Progenitor cell of endocrine pancreas (in vitro differentiated cells): ENCODE results near the gene RFX3. TPM values are rescaled to one million over a fixed set of nuclear protein-coding genes. Genes with fewer than 3 reads are reported as not detected.

Experiments
- DNase-seq: peaks from one replicate; pipeline ENCODE4 v3.0.0; 2021; ENCODE audit warnings: low spot score; ENCODE audit not compliant: unreplicated experiment
- H3K27ac Mint-ChIP-seq: 2 replicates; pipeline ENCODE4 v1.8.0; 2021; ENCODE audit warnings: mild to moderate bottlenecking, moderate library complexity, mixed read lengths
- H3K27me3 Mint-ChIP-seq: 2 replicates; pipeline ENCODE4 v1.8.0; 2021; ENCODE audit warnings: mixed read lengths
- H3K36me3 Mint-ChIP-seq: 2 replicates; pipeline ENCODE4 v1.8.0; 2022; ENCODE audit warnings: mixed read lengths; ENCODE audit not compliant: insufficient read depth
- H3K4me1 Mint-ChIP-seq: 2 replicates; pipeline ENCODE4 v1.8.0; 2021; ENCODE audit warnings: low read depth, mixed read lengths
- H3K4me3 Mint-ChIP-seq: 2 replicates; pipeline ENCODE4 v1.8.0; 2021; ENCODE audit warnings: low read depth, mild to moderate bottlenecking, moderate library complexity, mixed read lengths
- H3K9me3 Mint-ChIP-seq: 2 replicates; pipeline ENCODE4 v1.8.0; 2021; ENCODE audit warnings: low read depth, mixed read lengths
- total RNA-seq: library from RNA; stranded (reverse); gene quantifications from 2 replicates; pipeline ENCODE4 v1.2.1, GENCODE V29; 2021
- TF ChIP-seq, protein P1 (sequence below): fragments of 200-600 bp; sonication (generic); IDR thresholded peaks from one replicate; pipeline ENCODE4 v1.5.0; 2021; ENCODE audit warnings: antibody characterized with exemption, mild to moderate bottlenecking; ENCODE audit not compliant: unreplicated experiment

Gene RFX3
- total RNA-seq, 1 donor from 2014 or later: 53.9 TPM

DNA sequence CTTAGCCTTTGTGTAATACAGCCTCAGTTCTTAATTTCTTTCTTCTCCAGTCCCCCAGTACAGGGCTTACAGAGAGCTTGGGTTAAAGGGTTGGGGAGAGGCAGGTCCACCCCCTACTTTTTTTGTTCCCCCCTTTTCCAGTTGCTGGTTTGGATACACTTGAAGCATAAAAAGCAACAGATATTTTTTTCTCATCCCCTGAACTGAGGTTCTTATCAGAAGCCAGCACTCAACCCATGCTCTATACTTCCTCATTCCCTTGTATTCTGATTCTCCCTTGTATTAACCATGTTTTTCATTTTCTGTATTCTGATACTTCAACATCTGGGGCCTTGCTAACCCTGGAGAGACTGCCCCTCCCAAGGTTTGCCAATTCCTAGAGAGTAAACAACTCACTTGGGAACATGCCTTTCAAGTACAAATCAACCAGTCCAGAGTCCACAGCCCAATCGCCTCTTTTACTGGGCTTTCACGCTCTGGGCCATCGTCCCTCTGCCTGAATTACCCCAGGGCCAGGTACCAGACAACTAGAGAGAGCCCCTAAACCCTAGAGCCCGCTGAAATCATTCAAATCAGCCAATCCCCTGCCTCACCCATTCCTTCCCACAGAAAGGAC lies 348.5 kb downstream of the RFX3 start:
- Mint-ChIP-seq H3K9me3 (no peaks in the 10 kb centered on the region), H3K4me3 (no peak overlapping the region), H3K4me1 (peaks cover 10% of the 10 kb centered on the region), H3K36me3 (no peaks in the 10 kb centered on the region), H3K27ac (no peak overlapping the region), H3K27me3 (peaks cover 38% of the 10 kb centered on the region)
- TF ChIP-seq, protein P1, sequence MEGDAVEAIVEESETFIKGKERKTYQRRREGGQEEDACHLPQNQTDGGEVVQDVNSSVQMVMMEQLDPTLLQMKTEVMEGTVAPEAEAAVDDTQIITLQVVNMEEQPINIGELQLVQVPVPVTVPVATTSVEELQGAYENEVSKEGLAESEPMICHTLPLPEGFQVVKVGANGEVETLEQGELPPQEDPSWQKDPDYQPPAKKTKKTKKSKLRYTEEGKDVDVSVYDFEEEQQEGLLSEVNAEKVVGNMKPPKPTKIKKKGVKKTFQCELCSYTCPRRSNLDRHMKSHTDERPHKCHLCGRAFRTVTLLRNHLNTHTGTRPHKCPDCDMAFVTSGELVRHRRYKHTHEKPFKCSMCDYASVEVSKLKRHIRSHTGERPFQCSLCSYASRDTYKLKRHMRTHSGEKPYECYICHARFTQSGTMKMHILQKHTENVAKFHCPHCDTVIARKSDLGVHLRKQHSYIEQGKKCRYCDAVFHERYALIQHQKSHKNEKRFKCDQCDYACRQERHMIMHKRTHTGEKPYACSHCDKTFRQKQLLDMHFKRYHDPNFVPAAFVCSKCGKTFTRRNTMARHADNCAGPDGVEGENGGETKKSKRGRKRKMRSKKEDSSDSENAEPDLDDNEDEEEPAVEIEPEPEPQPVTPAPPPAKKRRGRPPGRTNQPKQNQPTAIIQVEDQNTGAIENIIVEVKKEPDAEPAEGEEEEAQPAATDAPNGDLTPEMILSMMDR: no peak
- DNase-seq: no peak

DNA sequence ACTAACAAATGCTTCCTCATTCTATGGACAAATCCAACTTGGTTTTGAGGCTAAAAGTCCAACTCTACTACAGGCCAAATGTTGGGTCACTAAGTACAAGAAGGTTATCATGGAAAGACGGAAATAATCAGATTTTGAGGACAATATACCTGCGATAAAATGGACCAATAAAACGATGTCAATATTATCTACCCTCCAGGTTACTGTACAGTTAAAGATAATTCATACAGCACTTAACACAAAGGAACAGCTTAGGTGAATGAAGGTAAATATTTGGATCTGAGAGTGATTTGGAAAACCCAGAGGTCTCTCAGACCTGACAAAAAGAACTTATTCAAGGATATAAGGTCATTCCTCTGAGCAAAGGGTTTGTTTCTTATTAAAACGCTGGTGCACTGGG lies 352.4 kb downstream of the RFX3 start:
- Mint-ChIP-seq H3K4me1 (peaks cover 9% of the 10 kb centered on the region), H3K27ac (no peak overlapping the region), H3K9me3 (no peaks in the 10 kb centered on the region), H3K27me3 (peaks cover 7% of the 10 kb centered on the region), H3K36me3 (no peaks in the 10 kb centered on the region), H3K4me3 (no peak overlapping the region)
- TF ChIP-seq, protein P1: no peak
- DNase-seq: no peak

DNA sequence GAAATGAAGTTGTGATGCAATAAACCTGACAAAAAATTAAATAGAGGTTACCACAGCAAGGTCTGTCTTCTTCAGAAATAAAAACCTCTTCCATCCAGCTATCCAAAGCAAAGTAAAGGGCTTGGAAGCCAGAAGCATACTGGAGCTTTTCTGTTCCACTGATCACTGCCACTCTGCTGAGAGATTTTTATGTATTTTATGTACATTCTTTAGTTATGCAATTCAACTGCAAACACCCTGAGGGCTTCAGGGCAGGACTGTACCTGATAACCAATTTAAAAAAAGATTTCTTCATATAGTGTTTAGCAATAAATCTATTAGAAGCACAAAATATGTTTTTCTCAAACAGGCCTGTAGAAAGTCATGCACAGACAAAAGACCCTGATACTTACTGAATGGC lies 355.0 kb downstream of the RFX3 start:
- Mint-ChIP-seq H3K4me1 (peaks cover 3% of the 10 kb centered on the region), H3K4me3 (no peak overlapping the region), H3K27ac (no peak overlapping the region), H3K27me3 (peaks cover 3% of the 10 kb centered on the region), H3K9me3 (no peaks in the 10 kb centered on the region), H3K36me3 (no peaks in the 10 kb centered on the region)
- TF ChIP-seq, protein P1: no peak
- no peak for DNase-seq
